ENCODE data around the gene PTPN1. TPM values are rescaled to one million over a fixed set of nuclear protein-coding genes. Genes with fewer than 3 reads are reported as not detected.

Gene PTPN1
- total RNA-seq, 1 experiment from 2014 or later: 30.8 TPM

- H3K79me1 ChIP-seq (ENCODE audit: insufficient read depth, low read depth, low read length, poor library complexity, severe bottlenecking): no peaks in the 10 kb centered on the region
- no peak overlapping the region for H2AFZ ChIP-seq (ENCODE audit: low read length)
- no peak overlapping the region for H2BK120ac ChIP-seq (ENCODE audit: low read depth, low read length, poor library complexity, severe bottlenecking)
- no peak overlapping the region for H3K4me2 ChIP-seq (ENCODE audit: insufficient read depth, insufficient read length, low read length)
- Mint-ChIP-seq H3K4me1 (peaks cover 2 to 5% of the 10 kb centered on the region in 2 experiments; a peak in 3 of 4 replicates), H3K9me3 (no peaks in the 10 kb centered on the region), H3K4me3 (no peak overlapping the region), H3K27ac (no peak overlapping the region), H3K27me3 (ENCODE audit: low read depth) (no peaks in the 10 kb centered on the region), H3K36me3 (ENCODE audit: insufficient read depth in 1 of 3, low read depth in 3 of 3) (peaks cover 5 to 44% (median 37%) of the 10 kb centered on the region in 3 experiments; a peak in 6 of 7 replicates)
- H3K9me3 ChIP-seq (ENCODE audit: control insufficient read depth, low read depth, low read length): no peaks in the 10 kb centered on the region
- no peak overlapping the region for H2BK15ac ChIP-seq (ENCODE audit: low read depth, low read length)
- H4K20me1 ChIP-seq (ENCODE audit: control insufficient read depth, insufficient read depth, insufficient read length): no peaks in the 10 kb centered on the region
- no peaks in the 10 kb centered on the region for H3K23me2 ChIP-seq (ENCODE audit: insufficient read length, low read depth, low read length, poor library complexity, severe bottlenecking)
- no peaks in the 10 kb centered on the region for H3K79me2 ChIP-seq (ENCODE audit: insufficient read depth, low read length)
- H3K23ac ChIP-seq (ENCODE audit: insufficient read length, low read depth, low read length): no peak overlapping the region
- H3K27ac ChIP-seq (ENCODE audit: insufficient read length, low read depth, low read length): no peak overlapping the region
- no peak overlapping the region for H3T11ph ChIP-seq (ENCODE audit: low read length)
- H2BK5ac ChIP-seq (ENCODE audit: insufficient read length, low read length): no peak overlapping the region
- no peak overlapping the region for H2BK12ac ChIP-seq (ENCODE audit: insufficient read length, low read depth, low read length)
- H2BK20ac ChIP-seq (ENCODE audit: low read depth, low read length, poor library complexity, severe bottlenecking): no peak overlapping the region
- no peak overlapping the region for H4K8ac ChIP-seq (replicated peaks; ENCODE audit: insufficient read length, low read depth, low read length)
- no peak overlapping the region for H4K91ac ChIP-seq (ENCODE audit: insufficient read length, low read depth, low read length)
- H3K18ac ChIP-seq (ENCODE audit: insufficient read length, low read depth, low read length): no peak overlapping the region
- H3K9ac ChIP-seq (ENCODE audit: extremely low read depth, insufficient read length, low read length): no peak overlapping the region
- no peak overlapping the region for H3K56ac ChIP-seq (ENCODE audit: insufficient read length, low read depth, low read length)
- peak; percentile 11 for DNase-seq
- H3K4me1 ChIP-seq (ENCODE audit: insufficient read depth, low read length): no peaks in the 10 kb centered on the region
- H3K27me3 ChIP-seq (ENCODE audit: insufficient read depth, low read length): no peaks in the 10 kb centered on the region
- no peak overlapping the region for H3K4ac ChIP-seq (ENCODE audit: low read depth, low read length)
- H4K5ac ChIP-seq (ENCODE audit: insufficient read length, low read depth, low read length): no peak overlapping the region
- H3K14ac ChIP-seq (ENCODE audit: insufficient read depth, low read length): no peak overlapping the region
- WGBS (ENCODE audit: extremely low coverage, insufficient read length, low lambda C conversion rate): no CpG with 5 or more reads among the region's 2 CpGs
- no peak overlapping the region for H2AK5ac ChIP-seq (ENCODE audit: insufficient read length, low read length)
- TF ChIP-seq CTCF (conservative IDR thresholded peaks at IDR 0.05): no peak
Measured at GRCh38 chr20:50571466-50571865, 61.3 kb downstream of the PTPN1 start.
